HCT116 (cell line): ENCODE measurements around the gene SURF6.

Source experiments
- EZH2 ChIP-seq: fragments of 200-600 bp; sonication (generic); IDR thresholded peaks from 2 replicates; pipeline ENCODE4 v1.6.1; 2017; ENCODE audit warnings: antibody characterized with exemption, mixed run types
- POLR2A ChIP-seq: IDR thresholded peaks from 2 replicates; pipeline ENCODE4 v1.7.0; 2011; ENCODE audit warnings: borderline replicate concordance; ENCODE audit not compliant: insufficient read depth, insufficient read length; ENCODE audit errors: extremely low read depth
- TCF7L2 ChIP-seq: IDR thresholded peaks from 2 replicates; pipeline ENCODE4 v1.7.0; 2011; ENCODE audit warnings: borderline replicate concordance, inconsistent platforms; ENCODE audit not compliant: insufficient read depth, insufficient read length; ENCODE audit errors: extremely low read depth
- TF ChIP-seq, protein P1 (sequence below), 3 experiments: fragments of 200-600 bp in 1 of 3; sonication (generic) in 1 of 3; IDR thresholded peaks in 2 of 3; conservative IDR thresholded peaks in 1 of 3; 2 replicates each; pipeline ENCODE4 v1.5.1; 2012 to 2017; ENCODE audit warnings: low read depth in 2 of 3, low read length in 2 of 3, antibody characterized with exemption in 1 of 3, borderline replicate concordance in 1 of 3, control low read depth in 1 of 3, mild to moderate bottlenecking in 1 of 3, mixed read lengths in 1 of 3, mixed run types in 1 of 3, moderate library complexity in 1 of 3; ENCODE audit not compliant: insufficient read depth in 1 of 3
- TF ChIP-seq, protein P2 (sequence below): IDR thresholded peaks from 2 replicates; pipeline ENCODE4 v1.6.1; 2011; ENCODE audit warnings: mild to moderate bottlenecking, low read length, moderate library complexity; ENCODE audit not compliant: insufficient replicate concordance; ENCODE audit errors: extremely low read depth

DNA sequence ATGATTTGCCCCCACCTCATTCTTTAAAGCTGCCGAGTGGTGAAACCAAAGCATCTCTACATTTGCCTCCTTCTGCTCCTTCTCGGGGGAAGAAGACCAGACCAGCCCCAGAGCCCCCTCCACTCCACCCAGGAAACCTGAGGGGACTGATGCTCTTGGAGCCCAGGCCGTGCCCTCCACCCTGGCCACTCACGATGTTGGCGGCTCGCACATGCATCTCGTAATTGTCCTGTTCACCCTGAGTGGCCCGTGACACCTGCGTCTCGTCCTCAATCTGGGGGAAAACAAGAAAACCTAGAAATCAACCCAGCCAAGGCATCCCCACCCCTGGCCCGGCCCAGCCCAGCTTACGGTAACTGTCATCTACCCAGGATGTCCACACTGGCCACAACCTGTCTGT is 9.0 kb upstream of the SURF6 start:
- TF ChIP-seq EZH2 (no peak), TCF7L2 (no peak), POLR2A (no peak)
- TF ChIP-seq, protein P1, sequence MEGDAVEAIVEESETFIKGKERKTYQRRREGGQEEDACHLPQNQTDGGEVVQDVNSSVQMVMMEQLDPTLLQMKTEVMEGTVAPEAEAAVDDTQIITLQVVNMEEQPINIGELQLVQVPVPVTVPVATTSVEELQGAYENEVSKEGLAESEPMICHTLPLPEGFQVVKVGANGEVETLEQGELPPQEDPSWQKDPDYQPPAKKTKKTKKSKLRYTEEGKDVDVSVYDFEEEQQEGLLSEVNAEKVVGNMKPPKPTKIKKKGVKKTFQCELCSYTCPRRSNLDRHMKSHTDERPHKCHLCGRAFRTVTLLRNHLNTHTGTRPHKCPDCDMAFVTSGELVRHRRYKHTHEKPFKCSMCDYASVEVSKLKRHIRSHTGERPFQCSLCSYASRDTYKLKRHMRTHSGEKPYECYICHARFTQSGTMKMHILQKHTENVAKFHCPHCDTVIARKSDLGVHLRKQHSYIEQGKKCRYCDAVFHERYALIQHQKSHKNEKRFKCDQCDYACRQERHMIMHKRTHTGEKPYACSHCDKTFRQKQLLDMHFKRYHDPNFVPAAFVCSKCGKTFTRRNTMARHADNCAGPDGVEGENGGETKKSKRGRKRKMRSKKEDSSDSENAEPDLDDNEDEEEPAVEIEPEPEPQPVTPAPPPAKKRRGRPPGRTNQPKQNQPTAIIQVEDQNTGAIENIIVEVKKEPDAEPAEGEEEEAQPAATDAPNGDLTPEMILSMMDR (IDR thresholded peaks at IDR 0.05 in 2 of 3, conservative IDR thresholded peaks at IDR 0.05 in 1 of 3; ENCODE audit: borderline replicate concordance in 1 of 3, insufficient read depth in 1 of 3, low read depth in 2 of 3, low read length in 2 of 3) = no peak
- TF ChIP-seq, protein P2, sequence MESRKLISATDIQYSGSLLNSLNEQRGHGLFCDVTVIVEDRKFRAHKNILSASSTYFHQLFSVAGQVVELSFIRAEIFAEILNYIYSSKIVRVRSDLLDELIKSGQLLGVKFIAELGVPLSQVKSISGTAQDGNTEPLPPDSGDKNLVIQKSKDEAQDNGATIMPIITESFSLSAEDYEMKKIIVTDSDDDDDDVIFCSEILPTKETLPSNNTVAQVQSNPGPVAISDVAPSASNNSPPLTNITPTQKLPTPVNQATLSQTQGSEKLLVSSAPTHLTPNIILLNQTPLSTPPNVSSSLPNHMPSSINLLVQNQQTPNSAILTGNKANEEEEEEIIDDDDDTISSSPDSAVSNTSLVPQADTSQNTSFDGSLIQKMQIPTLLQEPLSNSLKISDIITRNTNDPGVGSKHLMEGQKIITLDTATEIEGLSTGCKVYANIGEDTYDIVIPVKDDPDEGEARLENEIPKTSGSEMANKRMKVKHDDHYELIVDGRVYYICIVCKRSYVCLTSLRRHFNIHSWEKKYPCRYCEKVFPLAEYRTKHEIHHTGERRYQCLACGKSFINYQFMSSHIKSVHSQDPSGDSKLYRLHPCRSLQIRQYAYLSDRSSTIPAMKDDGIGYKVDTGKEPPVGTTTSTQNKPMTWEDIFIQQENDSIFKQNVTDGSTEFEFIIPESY = no peak
